ENCODE results near the gene CRTC3.

CRTC3 gene

DNA sequence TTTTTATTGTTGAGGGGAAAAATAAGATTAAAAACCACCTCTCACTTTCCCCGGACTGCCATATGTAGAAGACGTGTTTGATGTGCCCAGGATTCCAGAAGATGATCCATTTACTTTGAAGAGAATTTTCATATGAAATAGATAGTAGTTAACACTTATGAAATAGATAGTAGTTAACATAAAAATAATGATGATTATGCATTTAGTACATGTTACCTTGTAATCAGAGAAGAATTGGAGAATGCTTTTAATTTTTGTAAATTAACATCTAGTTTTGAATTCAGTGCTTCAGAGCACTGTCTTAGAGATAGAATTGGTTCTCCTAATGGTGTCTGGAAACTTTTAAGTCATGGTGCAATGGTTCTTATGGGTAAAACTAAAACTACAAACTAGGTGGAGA is 46.1 kb upstream of the CRTC3 start:
- no peak overlapping the region for H3K9ac ChIP-seq
- TF ChIP-seq, protein P1, sequence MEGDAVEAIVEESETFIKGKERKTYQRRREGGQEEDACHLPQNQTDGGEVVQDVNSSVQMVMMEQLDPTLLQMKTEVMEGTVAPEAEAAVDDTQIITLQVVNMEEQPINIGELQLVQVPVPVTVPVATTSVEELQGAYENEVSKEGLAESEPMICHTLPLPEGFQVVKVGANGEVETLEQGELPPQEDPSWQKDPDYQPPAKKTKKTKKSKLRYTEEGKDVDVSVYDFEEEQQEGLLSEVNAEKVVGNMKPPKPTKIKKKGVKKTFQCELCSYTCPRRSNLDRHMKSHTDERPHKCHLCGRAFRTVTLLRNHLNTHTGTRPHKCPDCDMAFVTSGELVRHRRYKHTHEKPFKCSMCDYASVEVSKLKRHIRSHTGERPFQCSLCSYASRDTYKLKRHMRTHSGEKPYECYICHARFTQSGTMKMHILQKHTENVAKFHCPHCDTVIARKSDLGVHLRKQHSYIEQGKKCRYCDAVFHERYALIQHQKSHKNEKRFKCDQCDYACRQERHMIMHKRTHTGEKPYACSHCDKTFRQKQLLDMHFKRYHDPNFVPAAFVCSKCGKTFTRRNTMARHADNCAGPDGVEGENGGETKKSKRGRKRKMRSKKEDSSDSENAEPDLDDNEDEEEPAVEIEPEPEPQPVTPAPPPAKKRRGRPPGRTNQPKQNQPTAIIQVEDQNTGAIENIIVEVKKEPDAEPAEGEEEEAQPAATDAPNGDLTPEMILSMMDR (IDR thresholded peaks at IDR 0.05): no peak
- H3K36me3 ChIP-seq (ENCODE audit: control insufficient read depth, insufficient read depth, low read length): no peaks in the 10 kb centered on the region
- H2AFZ ChIP-seq: no peak overlapping the region
- H3K4me2 ChIP-seq (ENCODE audit: low read length): no peak overlapping the region
- no peaks in the 10 kb centered on the region for H3K27me3 ChIP-seq (ENCODE audit: control insufficient read depth, insufficient read depth, low read length)
- peaks cover 6% of the 10 kb centered on the region for H3K4me1 ChIP-seq
- no peaks in the 10 kb centered on the region for H3K79me2 ChIP-seq
- H3K27ac ChIP-seq: no peak overlapping the region
- H3K4me3 ChIP-seq (ENCODE audit: low read depth, low read length): no peak overlapping the region
- no peaks in the 10 kb centered on the region for H3K9me3 ChIP-seq (ENCODE audit: control insufficient read depth, low read length)

DNA sequence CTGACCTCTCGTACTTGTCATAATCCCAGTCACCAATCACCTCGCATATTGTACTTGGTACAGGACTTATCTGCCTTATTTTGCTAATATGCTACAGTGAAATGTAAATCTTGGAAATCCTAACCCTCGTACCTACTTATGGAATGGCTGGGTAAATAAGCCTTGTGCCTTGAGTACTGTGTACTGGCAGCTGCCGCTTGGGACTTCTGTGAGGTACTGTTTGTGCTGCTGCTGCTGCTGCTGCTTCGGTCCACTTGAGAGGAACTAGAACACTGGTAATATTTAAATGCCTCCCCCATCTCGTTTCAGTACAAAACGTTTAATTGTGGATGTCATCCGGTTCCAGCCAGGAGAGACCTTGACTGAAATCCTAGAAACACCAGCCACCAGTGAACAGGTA is 42.5 kb upstream of the CRTC3 start:
- H3K36me3 ChIP-seq (ENCODE audit: control insufficient read depth, insufficient read depth, low read length): no peaks in the 10 kb centered on the region

DNA sequence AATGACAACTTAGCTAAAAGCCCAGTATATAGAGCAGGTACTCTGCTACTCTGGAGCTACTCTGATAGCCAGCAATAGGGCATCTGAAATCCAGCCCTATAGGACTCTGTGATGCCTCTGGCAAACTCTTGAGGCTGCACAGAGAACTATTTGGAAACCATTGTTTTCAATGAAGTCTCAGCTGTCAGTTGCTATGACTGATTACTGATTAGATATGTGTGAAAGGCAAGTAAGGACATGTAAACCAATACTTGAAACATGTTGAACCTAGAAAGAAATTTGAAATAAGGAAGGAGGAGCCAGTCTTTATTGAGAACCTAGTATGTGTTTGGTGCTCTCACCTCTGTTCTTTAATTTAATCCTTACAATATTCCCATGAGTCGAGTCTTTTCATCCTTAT is 40.2 kb upstream of the CRTC3 start:
- H2AFZ ChIP-seq: no peak overlapping the region
- TF ChIP-seq, protein P1 (IDR thresholded peaks at IDR 0.05): no peak
- H3K36me3 ChIP-seq (ENCODE audit: control insufficient read depth, insufficient read depth, low read length): no peaks in the 10 kb centered on the region
- no peaks in the 10 kb centered on the region for H3K9me3 ChIP-seq (ENCODE audit: control insufficient read depth, low read length)
- no peaks in the 10 kb centered on the region for H3K79me2 ChIP-seq
- H3K9ac ChIP-seq: no peak overlapping the region
- no peak overlapping the region for H3K4me3 ChIP-seq (ENCODE audit: low read depth, low read length)
- H3K4me1 ChIP-seq: no peaks in the 10 kb centered on the region
- no peak overlapping the region for H3K27ac ChIP-seq
- H3K27me3 ChIP-seq (ENCODE audit: control insufficient read depth, insufficient read depth, low read length): no peaks in the 10 kb centered on the region
- no peak overlapping the region for H3K4me2 ChIP-seq (ENCODE audit: low read length)

More for the DNA sequence above, 42.5 kb upstream of the CRTC3 start:
- Histone ChIP-seq H2AFZ (no peak overlapping the region), H3K4me1 (no peaks in the 10 kb centered on the region), H3K27me3 (ENCODE audit: control insufficient read depth, insufficient read depth, low read length) (no peaks in the 10 kb centered on the region), H3K4me2 (ENCODE audit: low read length) (no peak overlapping the region), H3K27ac (no peak overlapping the region), H3K4me3 (ENCODE audit: low read depth, low read length) (no peak overlapping the region), H3K9ac (no peak overlapping the region), H3K79me2 (no peaks in the 10 kb centered on the region), H3K9me3 (ENCODE audit: control insufficient read depth, low read length) (no peaks in the 10 kb centered on the region)
- TF ChIP-seq, protein P1 (IDR thresholded peaks at IDR 0.05): no peak

GRCh38 chr15:90489944-90490343 is 39.8 kb upstream of the CRTC3 start:
- no peaks in the 10 kb centered on the region for H3K4me1 ChIP-seq
- no peak overlapping the region for H3K9ac ChIP-seq
- H3K79me2 ChIP-seq: no peaks in the 10 kb centered on the region
- H3K4me2 ChIP-seq (ENCODE audit: low read length): no peak overlapping the region
- TF ChIP-seq, protein P1 (IDR thresholded peaks at IDR 0.05): no peak
- H3K27ac ChIP-seq: no peak overlapping the region
- no peak overlapping the region for H3K4me3 ChIP-seq (ENCODE audit: low read depth, low read length)
- H3K27me3 ChIP-seq (ENCODE audit: control insufficient read depth, insufficient read depth, low read length): no peaks in the 10 kb centered on the region
- no peaks in the 10 kb centered on the region for H3K36me3 ChIP-seq (ENCODE audit: control insufficient read depth, insufficient read depth, low read length)
- H2AFZ ChIP-seq: no peak overlapping the region
- no peaks in the 10 kb centered on the region for H3K9me3 ChIP-seq (ENCODE audit: control insufficient read depth, low read length)

DNA sequence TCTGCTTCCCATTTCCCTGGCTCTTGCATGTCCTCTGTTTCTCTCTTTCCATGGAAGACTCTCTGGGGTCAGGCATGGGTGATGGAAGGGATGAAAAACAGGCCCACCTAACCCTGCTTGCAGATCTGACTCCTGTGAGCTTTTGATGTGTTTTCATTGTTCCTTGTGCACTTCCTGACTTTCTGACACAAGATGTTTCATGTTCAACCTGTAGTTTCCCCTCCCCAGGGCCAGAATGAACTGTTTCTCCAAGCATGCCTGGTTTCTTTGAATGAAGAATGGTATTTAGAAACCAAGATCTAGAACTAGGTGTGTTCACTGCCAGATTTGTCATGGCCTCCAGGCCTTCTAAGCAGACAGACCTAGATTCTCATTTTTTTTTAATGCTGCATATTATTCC is 36.1 kb upstream of the CRTC3 start:
- TF ChIP-seq, protein P1 (IDR thresholded peaks at IDR 0.05): no peak
- H3K4me3 ChIP-seq (ENCODE audit: low read depth, low read length): no peak overlapping the region
- no peaks in the 10 kb centered on the region for H3K36me3 ChIP-seq (ENCODE audit: control insufficient read depth, insufficient read depth, low read length)
- H3K9me3 ChIP-seq (ENCODE audit: control insufficient read depth, low read length): no peaks in the 10 kb centered on the region
- H3K27me3 ChIP-seq (ENCODE audit: control insufficient read depth, insufficient read depth, low read length): no peaks in the 10 kb centered on the region
- H3K4me1 ChIP-seq: no peaks in the 10 kb centered on the region
- no peak overlapping the region for H2AFZ ChIP-seq
- H3K9ac ChIP-seq: no peak overlapping the region
- H3K27ac ChIP-seq: no peak overlapping the region
- no peaks in the 10 kb centered on the region for H3K79me2 ChIP-seq
- H3K4me2 ChIP-seq (ENCODE audit: low read length): no peak overlapping the region

Data from parathyroid adenoma (tissue), 2 donors.